ENCODE measurements around the gene SFR1.

The SFR1 gene, protein sequence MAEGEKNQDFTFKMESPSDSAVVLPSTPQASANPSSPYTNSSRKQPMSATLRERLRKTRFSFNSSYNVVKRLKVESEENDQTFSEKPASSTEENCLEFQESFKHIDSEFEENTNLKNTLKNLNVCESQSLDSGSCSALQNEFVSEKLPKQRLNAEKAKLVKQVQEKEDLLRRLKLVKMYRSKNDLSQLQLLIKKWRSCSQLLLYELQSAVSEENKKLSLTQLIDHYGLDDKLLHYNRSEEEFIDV

DNA sequence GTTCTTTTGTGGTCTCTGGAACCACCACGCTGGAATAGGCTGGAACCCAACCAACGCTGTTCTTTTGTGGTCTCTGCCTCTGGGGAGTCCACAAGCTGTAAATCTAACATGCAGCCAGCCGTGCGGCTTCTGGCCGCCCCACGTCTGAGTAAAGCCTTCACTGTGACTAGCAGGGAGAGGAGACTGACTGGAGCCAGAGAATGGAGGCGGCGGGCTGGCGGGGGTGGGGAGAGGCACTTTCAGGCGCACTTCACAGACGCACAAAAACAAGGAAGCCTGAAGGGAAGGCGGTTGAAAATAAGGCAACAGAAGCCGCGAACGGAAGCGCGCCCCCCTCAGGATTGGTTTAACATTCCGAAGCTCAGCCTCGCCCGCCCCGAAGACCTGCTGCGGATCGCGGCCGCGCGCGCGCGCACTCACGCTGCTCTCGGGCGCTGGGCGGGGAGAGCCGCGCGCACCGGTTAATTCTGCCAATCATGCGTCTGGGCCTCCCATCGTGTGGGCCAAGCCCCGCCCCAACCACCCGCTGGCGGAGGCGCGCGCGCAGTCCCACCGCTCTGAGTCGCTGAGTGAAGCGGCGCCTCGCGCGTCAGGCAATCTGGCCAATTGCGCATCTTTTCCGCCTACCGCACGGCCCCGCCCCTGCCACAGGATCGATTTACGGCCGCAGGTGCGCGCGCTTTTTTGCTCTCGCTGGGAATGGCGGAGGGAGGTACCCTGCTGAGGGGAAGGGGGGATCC is at the start of gene SFR1:
TSS of gene SFR1 (plus strand) at position 687 of the 740 bp plus-strand sequence. CDS start at position 700, 13 bp downstream.
- DNase-seq (ENCODE audit: low spot score) (peak; percentile 97), FAIRE-seq (peak; percentile 99)

DNA sequence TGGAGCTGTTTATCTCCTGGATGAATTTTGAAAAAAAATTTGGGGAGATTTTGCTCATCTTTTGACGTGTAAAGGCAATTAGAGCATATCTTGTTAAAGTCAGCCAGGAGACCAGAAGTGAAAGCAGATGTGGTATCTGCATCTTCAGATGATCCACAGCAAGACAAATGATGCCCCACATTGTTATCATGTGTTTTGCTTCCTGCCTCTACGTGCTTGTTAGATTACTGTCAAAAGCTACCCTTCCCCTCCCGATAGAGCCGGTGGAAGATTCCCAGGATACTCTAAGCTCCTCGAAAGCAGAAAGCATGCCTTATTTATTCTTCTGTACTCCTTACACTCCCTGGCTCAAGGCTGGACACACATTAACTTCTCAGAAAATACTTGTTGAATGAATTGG is 49.2 kb upstream of the SFR1 start:
- no peak for FAIRE-seq
- DNase-seq (ENCODE audit: low spot score): no peak

DNA sequence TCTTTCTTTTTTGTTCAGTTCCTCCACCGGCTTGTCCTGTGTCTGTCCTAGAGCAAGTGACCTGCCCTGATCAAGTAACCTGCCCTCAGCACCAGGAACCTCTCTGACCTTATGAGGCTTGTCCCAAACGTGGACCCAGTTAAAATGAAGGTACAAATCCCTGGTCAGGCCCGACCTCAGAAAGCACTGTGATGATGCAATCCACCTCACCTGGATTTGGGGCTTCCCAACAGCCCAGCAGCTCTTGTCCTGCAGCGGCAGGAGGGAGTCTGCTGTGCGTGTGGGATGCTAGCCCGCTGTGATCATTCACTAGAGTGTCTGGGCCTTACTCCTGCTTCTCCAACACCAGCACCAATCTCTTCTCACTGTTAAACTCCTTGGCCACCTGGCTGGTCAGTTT is 47.5 kb upstream of the SFR1 start:
- DNase-seq (ENCODE audit: low spot score) (no peak), FAIRE-seq (no peak)

DNA sequence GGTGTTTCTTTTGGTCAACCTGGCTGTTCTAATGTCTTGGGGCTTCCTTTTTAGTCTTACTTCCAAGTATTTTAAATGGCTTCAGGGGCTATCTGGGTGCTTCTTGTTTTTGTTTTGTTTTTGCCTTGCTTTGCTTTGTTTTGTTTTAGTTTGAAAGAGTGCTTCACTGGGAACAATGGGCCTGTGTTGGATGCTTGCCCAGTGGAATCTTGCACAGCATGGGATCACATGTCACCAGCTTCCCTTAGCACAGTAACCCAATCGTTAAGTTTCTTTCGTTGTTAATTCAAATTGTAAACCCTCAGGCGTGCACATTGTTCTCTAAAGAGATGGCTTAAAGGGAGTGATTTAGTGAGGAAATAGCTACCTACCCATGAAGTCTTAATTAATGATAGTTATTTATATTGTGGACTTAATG is 45.2 kb upstream of the SFR1 start:
- FAIRE-seq (no peak), DNase-seq (ENCODE audit: low spot score) (no peak)

DNA sequence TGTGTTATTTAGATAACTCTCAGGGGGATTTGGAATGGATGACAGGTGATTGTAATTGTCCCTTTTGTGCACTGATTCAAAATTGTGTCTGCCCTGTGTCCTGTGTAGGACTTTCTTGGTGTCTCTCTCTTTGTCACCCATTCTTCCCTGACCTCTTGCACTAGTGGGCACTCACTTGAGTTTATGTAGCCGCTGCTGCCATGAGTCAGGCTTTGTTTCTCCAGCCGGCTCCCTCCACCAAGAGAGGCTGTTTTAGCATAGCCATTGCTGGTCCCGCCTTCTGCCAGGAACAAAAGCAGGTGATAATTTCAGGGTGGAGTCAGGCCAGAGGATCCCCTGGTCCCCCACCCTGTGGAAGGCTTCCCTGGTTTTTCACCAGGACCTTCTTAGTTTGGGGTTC is 44.7 kb upstream of the SFR1 start:
- no peak for FAIRE-seq

DNA sequence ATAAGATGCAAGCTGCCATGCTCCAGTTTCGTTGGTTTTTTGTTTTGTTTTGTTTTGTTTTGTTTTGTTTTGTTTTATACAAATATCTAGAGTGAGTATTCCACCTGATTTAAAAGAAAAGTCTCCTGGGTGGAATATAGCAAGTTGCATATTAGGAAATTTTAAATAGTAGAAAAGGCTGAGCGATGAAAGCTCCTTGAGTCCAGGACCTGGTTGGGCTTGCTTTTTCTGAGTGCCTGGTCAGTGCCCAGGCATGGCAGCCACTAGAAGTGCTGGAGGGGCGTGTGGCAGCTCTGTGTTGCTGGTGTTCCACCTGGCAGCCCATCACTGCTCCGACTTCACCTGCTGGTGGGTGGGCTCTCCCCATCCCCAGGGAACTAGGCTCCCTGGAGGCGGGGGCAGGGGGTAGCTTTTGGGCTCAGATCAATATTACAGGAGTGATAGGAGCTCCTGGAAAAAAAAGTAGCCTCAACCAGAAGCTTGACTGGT is 44.3 kb upstream of the SFR1 start:
- FAIRE-seq (no peak), DNase-seq (ENCODE audit: low spot score) (no peak)

More for the DNA sequence above, 44.7 kb upstream of the SFR1 start:
- DNase-seq (ENCODE audit: low spot score): no peak

DNA sequence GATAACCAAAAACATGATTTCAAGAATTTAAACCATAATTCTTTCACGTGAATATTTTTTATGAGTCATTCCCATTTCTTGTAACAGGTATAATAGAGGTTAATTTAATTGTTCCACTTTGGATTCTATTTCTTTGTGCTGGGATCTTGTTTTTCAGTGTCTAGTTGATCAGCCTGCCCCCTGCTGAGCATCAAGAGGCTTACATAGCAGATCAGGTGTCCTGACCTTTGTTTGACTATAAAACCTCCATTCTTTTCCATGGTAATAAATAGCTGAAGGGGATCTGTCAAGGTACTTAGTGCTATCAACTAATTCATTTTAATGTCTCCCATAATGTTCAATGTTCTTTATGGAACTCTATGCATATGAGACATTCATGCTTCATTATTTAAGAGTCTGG is 41.2 kb upstream of the SFR1 start:
- no peak for FAIRE-seq
- DNase-seq (ENCODE audit: low spot score): no peak

DNA sequence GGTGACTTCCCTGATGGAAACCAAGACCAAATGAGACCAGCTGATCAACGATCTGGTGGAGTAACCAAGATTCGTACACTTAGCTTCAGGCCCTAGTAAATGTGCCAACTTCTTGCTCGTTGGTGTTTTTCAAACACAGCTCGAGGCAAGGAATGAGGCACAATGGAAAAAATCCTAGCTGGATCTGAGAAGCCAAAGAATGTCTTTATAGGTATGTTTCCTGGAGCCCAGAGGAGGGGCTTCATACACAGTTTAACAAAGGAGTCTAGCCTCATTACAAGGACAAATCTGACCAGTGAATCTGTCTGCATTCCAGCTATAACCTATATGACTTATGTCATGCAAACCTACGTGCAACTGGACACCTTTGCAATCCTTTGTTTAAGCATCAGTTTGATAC is 40.0 kb upstream of the SFR1 start:
- DNase-seq (ENCODE audit: low spot score): no peak
- FAIRE-seq: no peak

DNA sequence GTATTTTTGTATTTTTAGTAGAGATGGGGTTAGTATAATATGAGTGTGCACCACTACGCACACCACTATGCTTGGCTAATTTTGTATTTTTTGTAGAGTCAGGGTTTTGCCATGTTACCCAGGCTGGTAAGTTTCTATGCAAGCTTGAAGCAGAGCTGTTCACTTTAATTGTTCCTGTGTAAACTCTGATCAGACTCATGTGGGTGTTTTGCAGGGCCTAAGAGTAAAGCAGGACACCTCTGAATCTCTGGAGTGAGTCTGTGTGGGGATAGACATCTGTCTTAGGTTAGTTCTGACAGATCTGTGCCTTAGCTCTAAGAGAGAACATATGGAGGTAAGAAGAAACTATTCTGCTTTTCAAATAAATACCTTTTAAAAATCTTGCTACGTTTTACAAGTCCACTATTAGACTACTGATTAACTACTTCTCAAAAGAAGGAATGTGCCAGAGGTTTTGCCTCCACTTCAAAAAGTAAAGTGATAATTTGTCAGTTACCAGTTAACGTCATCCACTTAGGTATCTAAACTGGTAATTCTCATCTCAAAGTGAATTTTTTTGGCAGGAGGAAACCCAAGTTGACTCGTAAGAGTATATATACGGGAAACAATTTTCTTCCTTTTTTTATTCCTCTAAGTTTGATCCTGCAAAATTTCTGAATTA is 37.4 kb upstream of the SFR1 start:
- peak; percentile 5 for FAIRE-seq

DNA sequence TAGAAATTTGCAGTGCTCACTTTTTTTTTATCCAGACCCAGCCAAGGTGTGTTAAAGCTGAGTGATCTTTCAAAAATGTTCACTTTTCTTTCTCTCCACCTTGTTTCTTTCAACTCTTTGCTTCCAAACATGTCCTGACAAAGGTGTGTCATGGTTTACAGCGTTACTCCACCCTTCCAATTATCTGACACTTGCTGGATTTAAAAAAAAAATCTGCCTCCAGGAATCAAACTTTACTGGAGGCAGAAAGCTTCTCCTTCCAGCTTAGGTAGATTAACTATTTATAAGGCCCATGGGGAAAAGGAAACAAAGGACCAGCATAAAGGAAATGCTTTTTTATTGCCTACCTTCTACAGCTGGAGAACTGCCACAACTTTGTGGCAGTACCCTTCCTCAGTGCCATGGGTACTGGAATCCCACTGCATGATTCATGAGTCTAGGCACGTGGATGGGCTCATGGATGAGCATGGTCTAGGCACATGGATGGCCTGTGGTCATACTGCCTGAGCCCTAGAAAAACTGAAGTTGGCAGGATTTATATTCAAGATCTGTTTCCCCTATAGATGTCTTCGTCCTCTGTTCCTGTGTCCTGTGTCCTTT is 36.1 kb upstream of the SFR1 start, which contains the start of gene COL17A1:
TSS of gene COL17A1 (minus strand) at position 80 of the 600 bp plus-strand sequence. CDS start 5,207 bp downstream, outside the sequence.
- FAIRE-seq: peak; percentile 50
- peak; percentile 26 for DNase-seq (ENCODE audit: low spot score)

More for the DNA sequence above, 37.4 kb upstream of the SFR1 start:
- DNase-seq (ENCODE audit: low spot score): no peak

DNA sequence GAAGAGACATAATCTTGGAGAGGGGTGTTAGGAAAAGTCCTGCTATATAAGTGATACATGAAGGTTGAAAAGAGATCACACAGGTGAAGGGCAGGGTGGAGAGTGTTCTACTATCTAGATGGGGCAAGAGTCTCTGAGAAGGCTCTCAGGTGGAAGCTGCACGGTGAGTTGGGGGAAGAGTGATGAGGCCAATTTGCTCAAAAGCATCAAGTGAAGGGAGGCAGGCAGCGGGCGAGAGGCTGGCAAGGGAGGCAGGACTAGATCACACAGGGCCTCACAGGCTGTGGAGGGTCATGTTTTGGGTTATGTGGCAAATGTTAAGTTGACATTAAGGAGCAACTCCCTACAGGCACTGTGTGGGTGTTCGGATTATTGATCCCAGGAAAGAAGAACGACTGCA is 33.7 kb upstream of the SFR1 start:
- FAIRE-seq: no peak
- DNase-seq (ENCODE audit: low spot score): no peak

DNA sequence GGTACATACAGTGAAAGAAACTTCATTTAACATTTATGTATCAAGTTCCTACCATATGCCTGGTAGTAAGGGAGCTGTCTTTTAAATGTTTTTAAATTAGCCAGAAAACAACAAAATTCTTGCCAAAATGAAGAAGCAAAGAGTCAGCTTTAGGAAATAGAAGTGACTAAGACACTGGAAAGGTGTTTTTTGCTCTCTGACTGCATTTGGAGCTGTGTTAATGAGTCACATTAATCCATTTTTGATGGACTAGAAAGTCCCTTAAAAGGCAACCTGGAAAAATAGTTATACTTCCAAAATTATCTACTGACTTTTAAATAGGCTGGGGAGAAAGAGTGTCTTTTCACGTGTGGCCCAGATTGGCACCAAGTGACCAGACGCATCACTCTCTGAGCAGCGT is 32.4 kb upstream of the SFR1 start:
- DNase-seq (ENCODE audit: low spot score) (no peak), FAIRE-seq (no peak)

DNA sequence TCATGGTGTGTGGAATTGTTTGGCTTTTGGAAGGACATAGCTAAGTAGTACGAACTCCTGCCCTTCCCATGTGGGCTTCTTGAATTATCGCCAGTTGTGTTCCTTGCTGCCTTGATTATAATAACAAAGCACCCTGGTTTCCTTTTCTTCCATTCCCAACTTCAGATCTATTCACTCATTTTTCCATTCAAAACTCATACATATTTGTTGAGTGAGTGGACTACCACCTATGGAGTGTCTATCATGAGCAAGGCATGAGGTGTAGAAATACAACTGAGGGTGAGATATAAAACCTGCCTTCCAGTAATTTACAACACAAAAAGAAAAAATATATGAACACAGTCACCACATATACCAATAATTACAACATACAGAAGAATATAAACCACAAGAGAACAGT is 31.4 kb upstream of the SFR1 start:
- no peak for DNase-seq (ENCODE audit: low spot score)
- no peak for FAIRE-seq

DNA sequence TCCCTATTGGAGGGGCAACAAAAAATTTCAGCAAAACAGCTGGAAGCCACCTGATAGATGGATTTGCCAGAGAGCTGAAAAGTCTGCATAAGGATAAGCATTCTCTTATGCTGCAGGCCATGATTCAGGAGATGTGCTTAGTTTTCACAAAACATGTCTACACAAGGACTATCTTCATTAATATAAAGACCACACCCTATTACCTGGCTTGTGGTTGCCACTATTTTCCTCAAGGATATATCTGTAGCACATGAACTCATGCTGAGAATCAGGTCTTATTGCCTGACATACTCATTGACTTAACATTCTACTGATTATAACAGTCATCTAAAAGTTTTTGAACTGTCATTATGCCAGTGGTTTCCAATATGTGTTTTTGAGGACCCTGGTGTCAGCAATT is 29.2 kb upstream of the SFR1 start:
- no peak for DNase-seq (ENCODE audit: low spot score)
- FAIRE-seq: no peak

DNA sequence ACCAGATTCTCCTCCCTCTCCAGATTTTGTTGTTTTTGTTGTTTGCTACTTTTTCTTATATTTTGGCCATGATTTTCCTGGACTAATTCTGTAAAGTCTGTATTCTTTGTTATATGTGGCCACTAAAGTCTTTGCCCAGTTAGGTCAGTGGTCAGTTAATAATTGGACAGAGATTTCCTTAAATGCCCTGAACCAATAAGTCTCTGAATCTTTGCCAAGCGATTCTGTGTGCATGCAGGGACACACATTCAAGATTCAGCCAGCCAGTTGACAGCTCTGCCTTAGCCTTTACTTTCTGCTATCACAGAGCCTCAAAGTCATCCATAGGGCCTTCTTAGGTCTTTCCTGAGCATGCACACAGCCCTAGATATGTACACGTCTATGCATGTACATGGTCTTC is 25.3 kb upstream of the SFR1 start:
- FAIRE-seq: no peak

DNA sequence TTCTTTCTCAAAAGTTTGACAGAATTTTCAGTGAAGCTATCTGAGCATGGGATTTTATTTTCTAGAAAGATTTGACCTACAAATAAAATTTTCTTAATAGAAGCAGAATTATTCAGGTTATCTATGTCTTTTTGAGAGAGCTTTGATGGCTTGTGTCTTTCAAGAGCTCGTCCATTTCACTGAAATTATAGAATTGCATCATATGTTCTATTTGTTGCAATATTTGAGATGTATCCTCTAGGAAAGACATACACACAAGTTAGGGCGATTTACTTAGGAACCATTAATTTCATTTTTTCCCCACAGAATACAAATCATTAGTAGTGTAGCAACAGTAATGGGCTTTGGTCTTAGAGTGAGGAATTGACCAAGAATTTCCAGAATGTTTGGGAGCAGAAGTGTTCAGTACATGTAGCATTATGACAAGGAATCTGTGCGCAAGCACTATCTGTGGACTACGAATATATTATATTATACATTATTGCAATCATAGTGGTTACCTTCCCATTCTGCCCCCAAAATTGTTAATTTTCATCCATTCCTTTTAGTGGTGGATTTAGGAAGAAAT is 23.5 kb upstream of the SFR1 start:
- DNase-seq (ENCODE audit: low spot score) (no peak), FAIRE-seq (no peak)

More for the DNA sequence above, 25.3 kb upstream of the SFR1 start:
- DNase-seq (ENCODE audit: low spot score): no peak

DNA sequence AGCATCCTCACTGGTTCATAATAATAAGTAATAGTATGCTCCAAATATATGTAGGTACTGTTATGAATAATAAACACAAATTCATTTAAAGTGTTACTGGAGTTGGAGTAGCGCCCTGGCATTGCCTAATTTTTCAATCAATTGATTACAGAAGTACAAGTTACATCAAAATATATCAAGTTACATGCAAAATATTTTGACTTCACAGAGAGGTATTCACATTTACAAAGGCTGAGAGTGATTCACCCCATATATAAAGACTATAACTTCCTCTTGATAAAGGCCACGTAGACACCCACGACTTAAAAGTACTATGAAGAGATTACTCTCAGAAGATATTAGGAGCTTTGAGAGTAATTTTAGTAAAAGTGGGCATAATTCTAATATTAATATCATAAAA is 22.7 kb upstream of the SFR1 start:
- FAIRE-seq: no peak
- DNase-seq (ENCODE audit: low spot score): no peak

DNA sequence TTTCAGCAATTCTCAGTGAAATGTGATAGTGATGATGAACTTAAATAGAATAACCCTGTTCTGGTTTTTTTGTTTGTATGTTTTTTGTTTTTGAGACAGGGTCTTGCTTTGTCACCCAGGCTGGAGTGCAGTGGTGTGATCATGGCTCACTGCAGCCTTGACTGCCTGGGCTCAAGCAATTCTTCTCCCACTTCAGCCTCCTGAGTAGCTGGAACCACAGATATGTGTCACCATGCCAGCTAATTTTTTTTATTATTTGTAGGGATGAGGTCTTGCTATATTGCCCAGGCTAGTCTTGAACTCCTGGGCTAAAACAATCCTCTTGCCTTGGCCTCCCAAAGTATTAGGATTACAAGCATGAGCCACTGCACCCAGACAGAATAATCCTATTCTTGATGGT is 22.0 kb upstream of the SFR1 start:
- FAIRE-seq: no peak
- DNase-seq (ENCODE audit: low spot score): no peak

DNA sequence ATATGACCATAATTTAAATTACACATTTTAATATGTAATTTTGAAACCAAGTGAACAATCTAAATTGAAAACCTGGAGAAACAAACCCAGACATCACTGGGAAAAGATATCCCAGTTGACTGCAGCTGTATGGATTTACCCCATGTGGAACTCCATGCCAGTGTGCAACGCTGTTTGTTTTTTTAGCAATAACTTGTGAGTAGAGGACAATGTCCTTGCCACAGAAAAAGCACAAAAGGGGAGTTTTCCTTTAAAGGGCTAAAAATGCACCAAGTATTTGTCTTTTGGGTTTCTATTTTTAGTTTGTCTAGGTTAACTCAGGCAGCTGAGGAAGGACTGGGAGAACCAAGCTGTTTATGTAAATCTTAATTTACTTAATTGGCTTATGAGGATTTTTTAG is 21.2 kb upstream of the SFR1 start:
- DNase-seq (ENCODE audit: low spot score) (no peak), FAIRE-seq (no peak)

DNA sequence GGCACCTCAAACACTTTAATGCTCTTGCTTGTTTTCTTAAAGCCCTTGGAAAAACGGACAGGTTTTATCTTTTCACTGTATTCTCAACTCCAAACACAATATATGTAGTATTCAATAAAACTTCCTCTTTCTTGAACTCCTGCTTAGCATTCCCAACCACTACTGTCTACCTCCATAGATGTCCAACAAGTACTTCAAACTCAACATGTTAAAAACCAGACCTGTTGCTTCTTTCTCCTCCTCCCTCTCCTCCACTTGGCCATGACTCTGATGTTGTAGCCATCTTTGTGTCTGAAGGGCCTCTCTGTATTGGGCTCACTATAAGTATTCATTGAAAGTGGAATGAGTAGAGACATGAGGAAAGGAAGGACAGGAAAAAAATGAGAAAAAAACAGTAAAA is 20.1 kb upstream of the SFR1 start:
- no peak for DNase-seq (ENCODE audit: low spot score)
- no peak for FAIRE-seq

DNA sequence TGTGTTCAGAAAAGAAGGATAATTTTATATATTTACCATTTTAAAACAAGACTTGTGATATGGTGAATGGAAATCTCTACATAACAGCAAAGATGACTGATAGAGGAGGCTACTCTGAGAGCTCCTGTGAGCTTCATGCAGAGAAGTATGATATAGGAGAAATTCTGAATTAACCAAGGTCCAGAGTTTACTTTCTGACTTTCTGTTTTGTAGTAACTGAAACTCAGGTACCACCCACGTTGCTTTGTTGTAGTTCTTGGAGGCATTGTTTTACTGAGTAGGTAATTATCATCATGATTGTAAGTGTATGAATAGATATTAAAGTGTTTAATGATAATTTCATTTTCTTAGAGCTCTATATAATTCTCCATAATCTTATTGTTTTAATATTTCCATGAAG is 18.0 kb upstream of the SFR1 start:
- DNase-seq (ENCODE audit: low spot score): no peak

More for the DNA sequence above, 18.0 kb upstream of the SFR1 start:
- FAIRE-seq: no peak

Data from urothelium cell line (cell line).